ENCODE data around the gene SH3RF2.

Gene SH3RF2

DNA sequence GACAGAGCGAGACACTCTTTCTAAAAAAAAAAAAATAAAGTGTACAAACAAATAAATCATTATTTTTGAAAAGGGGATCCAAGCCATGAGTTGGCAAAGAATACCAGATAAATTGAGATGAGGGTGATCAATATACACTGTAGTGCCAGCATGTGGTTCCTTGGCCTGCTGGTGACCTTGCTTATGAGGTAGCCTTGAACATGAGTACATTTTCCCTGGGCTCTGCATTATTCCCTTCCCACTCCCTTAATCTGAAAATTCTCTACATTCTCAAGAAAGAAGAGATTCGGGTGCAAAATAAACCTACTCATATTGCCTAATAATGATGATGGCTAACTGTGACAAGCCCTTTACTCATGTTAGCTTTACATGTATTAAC is 33.3 kb downstream of the SH3RF2 start:
- H2AFZ ChIP-seq (ENCODE audit: low read depth, low read length), result no peak overlapping the region
- no peaks in the 10 kb centered on the region for H3K79me2 ChIP-seq (ENCODE audit: insufficient read depth, low read length)
- no peak overlapping the region for H3K9ac ChIP-seq (ENCODE audit: low read depth, low read length)
- no peaks in the 10 kb centered on the region for H3K36me3 ChIP-seq (ENCODE audit: insufficient read depth, low read length)
- H3K27ac ChIP-seq (ENCODE audit: low read length), result no peak overlapping the region
- H3K4me3 ChIP-seq (ENCODE audit: low read depth in 1 of 2, low read length in 2 of 2), result no peak overlapping the region
- TF ChIP-seq EZH2 (IDR thresholded peaks at IDR 0.05; ENCODE audit: borderline replicate concordance, low read depth, low read length, severe bottlenecking), result no peak
- TF ChIP-seq, protein P1, sequence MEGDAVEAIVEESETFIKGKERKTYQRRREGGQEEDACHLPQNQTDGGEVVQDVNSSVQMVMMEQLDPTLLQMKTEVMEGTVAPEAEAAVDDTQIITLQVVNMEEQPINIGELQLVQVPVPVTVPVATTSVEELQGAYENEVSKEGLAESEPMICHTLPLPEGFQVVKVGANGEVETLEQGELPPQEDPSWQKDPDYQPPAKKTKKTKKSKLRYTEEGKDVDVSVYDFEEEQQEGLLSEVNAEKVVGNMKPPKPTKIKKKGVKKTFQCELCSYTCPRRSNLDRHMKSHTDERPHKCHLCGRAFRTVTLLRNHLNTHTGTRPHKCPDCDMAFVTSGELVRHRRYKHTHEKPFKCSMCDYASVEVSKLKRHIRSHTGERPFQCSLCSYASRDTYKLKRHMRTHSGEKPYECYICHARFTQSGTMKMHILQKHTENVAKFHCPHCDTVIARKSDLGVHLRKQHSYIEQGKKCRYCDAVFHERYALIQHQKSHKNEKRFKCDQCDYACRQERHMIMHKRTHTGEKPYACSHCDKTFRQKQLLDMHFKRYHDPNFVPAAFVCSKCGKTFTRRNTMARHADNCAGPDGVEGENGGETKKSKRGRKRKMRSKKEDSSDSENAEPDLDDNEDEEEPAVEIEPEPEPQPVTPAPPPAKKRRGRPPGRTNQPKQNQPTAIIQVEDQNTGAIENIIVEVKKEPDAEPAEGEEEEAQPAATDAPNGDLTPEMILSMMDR (IDR thresholded peaks at IDR 0.05; ENCODE audit: borderline replicate concordance, extremely low read depth, low read length, poor library complexity, severe bottlenecking), result no peak
- H3K4me1 ChIP-seq (ENCODE audit: insufficient read depth, low read length), result no peaks in the 10 kb centered on the region
- H3K4me2 ChIP-seq (ENCODE audit: insufficient read depth, low read length), result no peak overlapping the region
- ATAC-seq (ENCODE audit: insufficient read depth, low read depth) (no peak), DNase-seq (no peak)
- no peaks in the 10 kb centered on the region for H3K9me3 ChIP-seq (ENCODE audit: insufficient read depth, low read length, severe bottlenecking)
- H4K20me1 ChIP-seq (ENCODE audit: insufficient read depth, low read length), result no peaks in the 10 kb centered on the region
- H3K27me3 ChIP-seq (ENCODE audit: insufficient read depth, low read length, poor library complexity), result peaks cover 4% of the 10 kb centered on the region

DNA sequence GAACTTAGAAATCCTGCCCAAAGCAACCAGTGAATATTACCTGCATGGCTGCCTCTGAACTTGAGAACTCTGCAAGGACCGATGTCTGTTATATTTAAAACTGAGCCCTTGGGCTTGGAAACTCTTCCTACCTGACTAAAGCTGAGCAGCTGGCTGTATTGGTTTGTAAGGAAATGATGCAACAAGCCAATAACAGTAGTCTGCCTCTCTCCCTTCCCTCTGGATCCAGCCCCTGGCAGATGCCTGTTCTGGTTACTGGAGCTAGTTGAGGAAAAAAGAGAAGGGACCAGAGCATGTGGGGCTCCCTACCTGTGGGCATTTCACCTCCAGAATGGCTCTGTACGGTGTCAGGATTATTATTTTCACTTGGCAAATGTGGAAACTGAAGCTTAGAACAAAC is 34.7 kb downstream of the SH3RF2 start:
- Histone ChIP-seq H3K9ac (ENCODE audit: low read depth, low read length) (no peak overlapping the region), H2AFZ (ENCODE audit: low read depth, low read length) (no peak overlapping the region), H3K27me3 (ENCODE audit: insufficient read depth, low read length, poor library complexity) (peaks cover 4% of the 10 kb centered on the region), H3K79me2 (ENCODE audit: insufficient read depth, low read length) (no peaks in the 10 kb centered on the region), H4K20me1 (ENCODE audit: insufficient read depth, low read length) (no peaks in the 10 kb centered on the region), H3K4me1 (ENCODE audit: insufficient read depth, low read length) (no peaks in the 10 kb centered on the region), H3K4me2 (ENCODE audit: insufficient read depth, low read length) (no peak overlapping the region), H3K36me3 (ENCODE audit: insufficient read depth, low read length) (no peaks in the 10 kb centered on the region), H3K4me3 (ENCODE audit: low read depth in 1 of 2, low read length in 2 of 2) (no peak overlapping the region), H3K27ac (ENCODE audit: low read length) (no peak overlapping the region), H3K9me3 (ENCODE audit: insufficient read depth, low read length, severe bottlenecking) (no peaks in the 10 kb centered on the region)
- ATAC-seq (ENCODE audit: insufficient read depth, low read depth), result no peak
- no peak for DNase-seq
- TF ChIP-seq EZH2 (IDR thresholded peaks at IDR 0.05; ENCODE audit: borderline replicate concordance, low read depth, low read length, severe bottlenecking), result no peak
- TF ChIP-seq, protein P1 (IDR thresholded peaks at IDR 0.05; ENCODE audit: borderline replicate concordance, extremely low read depth, low read length, poor library complexity, severe bottlenecking), result no peak

DNA sequence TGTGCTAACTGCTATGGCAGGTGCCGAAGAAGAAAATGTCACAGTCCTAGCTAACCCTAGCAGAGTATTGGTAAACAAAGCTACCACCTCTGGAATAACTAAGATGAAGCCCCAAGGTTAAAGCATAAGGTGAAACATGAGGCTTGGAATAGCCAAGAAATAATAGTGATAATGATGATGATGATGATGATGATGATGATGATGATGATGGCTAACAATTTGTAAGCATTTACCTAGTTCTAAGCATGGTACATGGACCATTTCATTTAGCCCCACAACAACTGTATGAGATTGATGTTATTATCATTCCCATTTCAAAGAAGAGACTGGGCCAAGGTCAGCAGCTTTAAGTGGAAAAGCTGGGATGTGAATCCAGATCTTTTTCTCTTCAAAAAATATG is 35.3 kb downstream of the SH3RF2 start:
- no peak overlapping the region for H3K4me3 ChIP-seq (ENCODE audit: low read depth in 1 of 2, low read length in 2 of 2)

More for the DNA sequence above, 35.3 kb downstream of the SH3RF2 start:
- no peak for TF ChIP-seq EZH2 (IDR thresholded peaks at IDR 0.05; ENCODE audit: borderline replicate concordance, low read depth, low read length, severe bottlenecking)
- TF ChIP-seq, protein P1 (IDR thresholded peaks at IDR 0.05; ENCODE audit: borderline replicate concordance, extremely low read depth, low read length, poor library complexity, severe bottlenecking), result no peak
- no peak for DNase-seq
- Histone ChIP-seq H3K4me1 (ENCODE audit: insufficient read depth, low read length) (no peaks in the 10 kb centered on the region), H4K20me1 (ENCODE audit: insufficient read depth, low read length) (no peaks in the 10 kb centered on the region), H3K36me3 (ENCODE audit: insufficient read depth, low read length) (no peaks in the 10 kb centered on the region), H2AFZ (ENCODE audit: low read depth, low read length) (no peak overlapping the region), H3K79me2 (ENCODE audit: insufficient read depth, low read length) (no peaks in the 10 kb centered on the region), H3K27me3 (ENCODE audit: insufficient read depth, low read length, poor library complexity) (peaks cover 4% of the 10 kb centered on the region), H3K4me2 (ENCODE audit: insufficient read depth, low read length) (no peak overlapping the region), H3K9me3 (ENCODE audit: insufficient read depth, low read length, severe bottlenecking) (no peaks in the 10 kb centered on the region), H3K27ac (ENCODE audit: low read length) (no peak overlapping the region), H3K9ac (ENCODE audit: low read depth, low read length) (no peak overlapping the region)
- no peak for ATAC-seq (ENCODE audit: insufficient read depth, low read depth)

Measured in DND-41 (cell line).